Activated CD8-positive, alpha-beta T cell treated with anti-CD3 and anti-CD28 coated beads for 36 hours (primary cell): ENCODE results near the gene KCNIP4. TPM values are rescaled to one million over a fixed set of nuclear protein-coding genes. Genes with fewer than 3 reads are reported as not detected.

Source experiments
- ATAC-seq: fragments of 200-7000 bp; cut with Tn5 transposase; one replicate; pipeline ENCODE4 v1.10.0; 2021; ENCODE audit warnings: mild to moderate bottlenecking, moderate library complexity
- CTCF ChIA-PET: fragments of 350-600 bp; sonication (Branson Sonifier 250); formaldehyde crosslinking; loops from one replicate; lab custom pipeline; 2021; ENCODE audit warnings: antibody characterized with exemption; lab: Charles Lee
- POLR2A ChIA-PET: fragments of 350-600 bp; sonication (Branson Sonifier 250); formaldehyde crosslinking; loops from one replicate; lab custom pipeline; 2021; ENCODE audit warnings: antibody characterized with exemption; lab: Charles Lee
- DNase-seq: peaks from one replicate; pipeline ENCODE4 v3.0.0-alpha.2; 2020
- H3K27ac Mint-ChIP-seq: one replicate; pipeline ENCODE4 v1.8.0; 2021; ENCODE audit warnings: mild to moderate bottlenecking, mixed read lengths
- H3K27me3 Mint-ChIP-seq: one replicate; pipeline ENCODE4 v1.8.0; 2021; ENCODE audit warnings: mixed read lengths
- H3K36me3 Mint-ChIP-seq: one replicate; pipeline ENCODE4 v1.8.0; 2021; ENCODE audit warnings: low read depth, mixed read lengths
- H3K4me1 Mint-ChIP-seq: one replicate; pipeline ENCODE4 v1.8.0; 2021; ENCODE audit warnings: low read depth, mixed read lengths
- H3K4me3 Mint-ChIP-seq: one replicate; pipeline ENCODE4 v1.8.0; 2021; ENCODE audit warnings: mild to moderate bottlenecking, moderate library complexity, mixed read lengths
- H3K9me3 Mint-ChIP-seq: one replicate; pipeline ENCODE4 v1.8.0; 2021; ENCODE audit warnings: mixed read lengths
- CTCF ChIP-seq: fragments of 200-600 bp; IDR thresholded peaks from one replicate; pipeline ENCODE4 v1.8.0; 2022; ENCODE audit warnings: antibody characterized with exemption, mild to moderate bottlenecking
- intact Hi-C: fragments of 100-400 bp; cut with micrococcal nuclease; formaldehyde crosslinking; loops from one replicate; pipeline ENCODE4 v1.10.0; 2022
- total RNA-seq, 2 experiments: library from RNA; stranded (reverse); gene quantifications; one replicate each; pipeline ENCODE4 v1.2.3, GENCODE V29; 2021

KCNIP4 gene
- total RNA-seq, 2 experiments from 2014 or later = not detected

GRCh38 chr4:21490682-21491081, 457.9 kb downstream of the KCNIP4 start:
- Mint-ChIP-seq H3K4me3 (no peak overlapping the region), H3K9me3 (peaks cover 8% of the 10 kb centered on the region), H3K27ac (no peak overlapping the region), H3K4me1 (no peaks in the 10 kb centered on the region), H3K27me3 (no peaks in the 10 kb centered on the region), H3K36me3 (no peaks in the 10 kb centered on the region)
- CTCF ChIA-PET = no interaction called here
- POLR2A ChIA-PET = no interaction called here
- intact Hi-C loops = no loop called here
- TF ChIP-seq CTCF = no peak
- DNase-seq (no peak), ATAC-seq (no peak)

DNA sequence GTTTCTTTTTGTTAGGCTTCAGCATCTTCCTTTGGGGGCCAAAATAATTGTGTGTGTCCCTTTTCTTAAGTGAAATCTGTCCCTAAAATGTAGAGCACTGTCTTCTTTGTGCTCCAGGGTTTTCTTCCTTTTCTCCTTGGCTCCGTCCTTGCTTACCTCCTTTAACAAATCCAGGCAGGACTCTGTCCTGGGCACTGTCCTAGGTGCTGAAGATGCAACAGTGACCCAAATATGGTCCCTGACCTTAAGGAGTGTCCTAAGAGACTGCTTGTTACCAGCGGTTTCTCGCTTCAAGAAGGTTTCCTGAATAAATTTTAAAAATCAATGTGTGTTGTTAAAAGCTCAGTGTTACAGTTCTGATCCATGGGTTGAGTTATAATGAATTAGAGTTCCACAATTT, 471.8 kb downstream of the KCNIP4 start:
- H3K4me3 Mint-ChIP-seq = no peak overlapping the region
- POLR2A ChIA-PET = no interaction called here
- H3K27me3 Mint-ChIP-seq = no peaks in the 10 kb centered on the region
- no peak for TF ChIP-seq CTCF
- no peaks in the 10 kb centered on the region for H3K36me3 Mint-ChIP-seq
- H3K9me3 Mint-ChIP-seq = peaks cover 2% of the 10 kb centered on the region
- CTCF ChIA-PET = no interaction called here
- H3K27ac Mint-ChIP-seq = no peak overlapping the region
- ATAC-seq (no peak), DNase-seq (no peak)
- H3K4me1 Mint-ChIP-seq = no peaks in the 10 kb centered on the region
- intact Hi-C loops = no loop called here

GRCh38 chr4:21474195-21474594, 474.4 kb downstream of the KCNIP4 start:
- intact Hi-C loops = no loop called here
- Mint-ChIP-seq H3K27me3 (no peaks in the 10 kb centered on the region), H3K9me3 (peaks cover 2% of the 10 kb centered on the region), H3K36me3 (no peaks in the 10 kb centered on the region), H3K27ac (no peak overlapping the region), H3K4me1 (no peaks in the 10 kb centered on the region), H3K4me3 (no peak overlapping the region)
- ATAC-seq (no peak), DNase-seq (no peak)
- no peak for TF ChIP-seq CTCF
- CTCF ChIA-PET = no interaction called here
- POLR2A ChIA-PET = no interaction called here

GRCh38 chr4:21470535-21470934, 478.0 kb downstream of the KCNIP4 start:
- Mint-ChIP-seq H3K36me3 (no peaks in the 10 kb centered on the region), H3K27me3 (no peaks in the 10 kb centered on the region), H3K27ac (no peak overlapping the region), H3K4me3 (no peak overlapping the region), H3K9me3 (peaks cover 2% of the 10 kb centered on the region), H3K4me1 (no peaks in the 10 kb centered on the region)
- POLR2A ChIA-PET = no interaction called here
- intact Hi-C loops = no loop called here
- CTCF ChIA-PET = interaction anchor here (1.6 kb wide), 1 partner anchor 82 kb away, joined by 3 read pairs; no protein-coding TSS in a partner anchor
- TF ChIP-seq CTCF = no peak
- ATAC-seq (no peak), DNase-seq (no peak)

DNA sequence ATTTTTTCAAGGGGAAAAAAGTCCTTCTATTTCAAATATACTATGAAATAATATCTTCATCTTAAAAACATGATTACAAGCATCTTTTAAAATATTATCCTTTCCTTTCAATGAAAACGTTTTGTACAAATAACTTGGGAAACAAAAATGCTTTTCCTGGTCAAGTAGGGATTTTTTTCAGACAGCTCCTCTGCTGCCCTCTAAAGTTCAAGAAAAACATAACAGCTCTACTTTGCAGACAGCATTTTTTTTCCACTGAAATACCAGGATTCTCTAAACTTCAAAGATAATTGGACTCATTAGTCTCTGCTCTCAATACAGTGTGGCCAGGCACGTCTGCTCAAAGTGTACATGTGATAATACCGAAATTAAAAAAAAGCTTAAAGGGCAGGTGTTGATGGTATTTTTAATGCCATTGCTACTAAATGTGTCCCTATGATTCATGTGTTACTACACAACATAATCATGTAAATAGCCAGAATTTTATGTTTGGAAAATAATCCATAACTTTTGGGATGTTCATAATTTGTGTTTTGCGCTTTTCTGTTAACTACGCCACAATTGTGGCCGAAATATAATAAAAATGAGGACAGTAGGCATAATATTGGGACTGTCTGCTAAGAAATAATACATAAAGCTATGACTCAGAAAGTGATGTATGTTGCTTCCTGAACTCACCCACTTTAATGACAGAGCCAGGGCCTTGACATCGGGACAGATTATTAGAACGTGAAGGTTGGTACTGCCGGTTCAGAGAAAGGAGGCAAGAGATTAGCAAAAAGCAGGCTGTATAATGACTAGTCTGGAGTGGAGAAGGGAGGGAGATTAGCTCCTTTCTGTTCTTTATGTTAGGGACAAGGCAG, 478.9 kb downstream of the KCNIP4 start:
- Mint-ChIP-seq H3K9me3 (peaks cover 2% of the 10 kb centered on the region), H3K4me1 (no peaks in the 10 kb centered on the region), H3K4me3 (no peak overlapping the region), H3K27ac (no peak overlapping the region), H3K27me3 (no peaks in the 10 kb centered on the region), H3K36me3 (no peaks in the 10 kb centered on the region)
- ATAC-seq (no peak), DNase-seq (no peak)
- peak; percentile 49 for TF ChIP-seq CTCF
- POLR2A ChIA-PET = no interaction called here
- CTCF ChIA-PET = interaction anchor here (1.6 to 2.0 kb wide), 2 partner anchors 81 to 697 kb away, joined by 3 to 10 read pairs; no protein-coding TSS in a partner anchor
- intact Hi-C loops = loop anchor here (10.0 kb wide), 1 partner anchor 695 kb away; no protein-coding TSS in a partner anchor
